PC-9 (cell line): ENCODE data around the gene FLT4.
"Not testable (repeated sequence)": the region's sequence is repeated elsewhere in the genome, so short reads cannot be mapped to it uniquely, and the experiment has no call there.

Experiments used
- EZH2 ChIP-seq: fragments of 200-600 bp; sonication (generic); IDR thresholded peaks from 2 replicates; pipeline ENCODE4 v1.8.0; 2017; ENCODE audit warnings: antibody characterized with exemption, low read depth
- TF ChIP-seq, protein P1 (sequence below): fragments of 200-600 bp; sonication (generic); conservative IDR thresholded peaks from 2 replicates; pipeline ENCODE4 v1.6.1; 2017; ENCODE audit warnings: mixed run types, antibody characterized with exemption, mild to moderate bottlenecking, moderate library complexity

DNA sequence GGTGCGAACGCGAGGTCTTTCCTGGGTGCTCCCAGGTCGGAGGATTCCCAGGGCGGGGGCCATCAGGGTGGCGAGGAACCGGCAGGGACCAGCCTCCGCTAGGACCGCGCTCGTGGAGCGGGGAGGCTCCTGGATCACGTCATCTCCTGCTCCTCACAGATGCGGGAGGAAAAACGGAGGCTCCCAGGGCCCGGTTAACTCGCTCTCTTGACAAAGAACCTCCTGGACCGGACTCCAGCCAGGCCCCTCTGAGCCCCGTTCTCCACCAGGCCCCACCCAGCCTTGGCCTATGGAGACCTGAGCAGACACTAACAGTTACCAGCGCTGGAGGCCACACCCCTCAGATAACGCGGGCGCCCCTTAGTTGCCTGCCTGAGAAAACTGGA lies 24.7 kb upstream of the FLT4 start:
- TF ChIP-seq, protein P1, sequence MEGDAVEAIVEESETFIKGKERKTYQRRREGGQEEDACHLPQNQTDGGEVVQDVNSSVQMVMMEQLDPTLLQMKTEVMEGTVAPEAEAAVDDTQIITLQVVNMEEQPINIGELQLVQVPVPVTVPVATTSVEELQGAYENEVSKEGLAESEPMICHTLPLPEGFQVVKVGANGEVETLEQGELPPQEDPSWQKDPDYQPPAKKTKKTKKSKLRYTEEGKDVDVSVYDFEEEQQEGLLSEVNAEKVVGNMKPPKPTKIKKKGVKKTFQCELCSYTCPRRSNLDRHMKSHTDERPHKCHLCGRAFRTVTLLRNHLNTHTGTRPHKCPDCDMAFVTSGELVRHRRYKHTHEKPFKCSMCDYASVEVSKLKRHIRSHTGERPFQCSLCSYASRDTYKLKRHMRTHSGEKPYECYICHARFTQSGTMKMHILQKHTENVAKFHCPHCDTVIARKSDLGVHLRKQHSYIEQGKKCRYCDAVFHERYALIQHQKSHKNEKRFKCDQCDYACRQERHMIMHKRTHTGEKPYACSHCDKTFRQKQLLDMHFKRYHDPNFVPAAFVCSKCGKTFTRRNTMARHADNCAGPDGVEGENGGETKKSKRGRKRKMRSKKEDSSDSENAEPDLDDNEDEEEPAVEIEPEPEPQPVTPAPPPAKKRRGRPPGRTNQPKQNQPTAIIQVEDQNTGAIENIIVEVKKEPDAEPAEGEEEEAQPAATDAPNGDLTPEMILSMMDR = not testable (repeated sequence)
- not testable (repeated sequence) for TF ChIP-seq EZH2
